Fibroblast of villous mesenchyme (primary cell): ENCODE data around the gene PRKAR1B. TPM values are rescaled to one million over a fixed set of nuclear protein-coding genes. Genes with fewer than 3 reads are reported as not detected.

Experiments used
- DNase-seq: peaks from one replicate; pipeline ENCODE4 v3.0.0-alpha.2; 2010; ENCODE audit warnings: low read depth
- H3K4me3 ChIP-seq: 2 replicates; pipeline ENCODE4 v1.5.1; 2011; ENCODE audit warnings: low read depth, mild to moderate bottlenecking, low read length
- CTCF ChIP-seq: IDR thresholded peaks from 2 replicates; pipeline ENCODE4 v1.5.1; 2012; ENCODE audit warnings: low read depth, mild to moderate bottlenecking, low read length; ENCODE audit not compliant: insufficient read depth
- total RNA-seq: library from RNA; depleted of rRNA; stranded (reverse); fragments of >200 nt; gene quantifications from 2 replicates; pipeline ENCODE4 v1.2.3, GENCODE V29; 2012

PRKAR1B gene
- total RNA-seq: 16.4 and 23.8 TPM in 2 replicates

DNA sequence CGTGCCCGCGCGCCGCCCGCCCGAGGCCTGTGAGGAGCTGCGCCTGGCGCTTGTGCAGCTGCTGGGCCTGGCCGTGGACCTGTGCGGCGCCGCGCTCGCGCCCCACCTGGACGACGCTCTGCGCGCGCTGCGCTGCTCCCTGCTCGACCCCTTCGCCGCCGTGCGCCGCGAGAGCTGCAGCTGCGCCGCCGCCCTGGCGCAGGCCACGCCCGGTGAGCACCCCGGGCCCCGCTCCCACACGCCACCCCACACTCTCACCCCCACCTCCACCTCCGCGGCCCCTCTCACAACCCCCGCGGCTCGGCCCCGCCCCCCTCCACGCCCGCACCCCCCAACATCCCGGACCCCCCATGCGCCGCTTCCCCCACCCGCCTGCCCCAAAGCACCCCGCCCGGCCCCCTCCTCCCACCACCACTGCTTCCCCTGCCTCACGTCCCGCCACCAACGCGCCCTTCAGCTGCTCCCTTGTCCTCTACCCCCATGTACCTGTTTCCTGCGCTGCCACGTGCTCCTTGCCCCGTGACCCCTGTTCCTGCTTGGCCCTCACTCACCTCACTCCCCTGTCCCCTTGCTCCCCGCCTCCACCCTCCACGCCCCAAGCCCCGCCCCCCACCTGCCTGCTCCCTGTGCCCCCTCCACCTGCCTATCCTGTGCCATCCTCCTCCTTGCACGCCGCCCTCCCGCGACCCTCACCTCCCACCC lies at the start of gene PRKAR1B:
PRKAR1B (minus strand) TSS at position 178 of the 702 bp plus-strand sequence. CDS start 15,776 bp downstream, outside the sequence.
- no peak for DNase-seq
- TF ChIP-seq CTCF: no peak
- peak within 1 kb of the TSS; percentile 62 for H3K4me3 ChIP-seq

DNA sequence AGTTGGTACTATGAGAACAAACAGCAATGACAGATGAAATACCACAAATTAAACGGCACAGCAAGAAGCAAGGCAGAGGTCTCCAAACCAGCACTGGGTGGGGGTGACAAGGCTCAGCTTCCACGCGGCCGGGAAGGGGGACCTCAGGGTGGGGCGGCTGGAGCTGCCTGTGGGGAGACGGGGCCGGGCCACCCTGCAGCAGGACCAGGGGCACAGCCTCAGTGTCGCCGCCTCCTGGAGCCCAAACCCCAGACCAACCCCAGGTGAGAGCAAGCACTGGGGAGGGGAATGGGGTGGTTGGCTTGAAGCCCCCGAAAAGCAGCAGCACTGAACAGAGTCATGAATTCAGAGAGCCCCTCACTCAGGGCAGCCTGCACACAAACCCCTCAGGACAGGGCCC lies 49.3 kb upstream of the PRKAR1B start:
- TF ChIP-seq CTCF: no peak
- H3K4me3 ChIP-seq: no peak overlapping the region
- DNase-seq: no peak

DNA sequence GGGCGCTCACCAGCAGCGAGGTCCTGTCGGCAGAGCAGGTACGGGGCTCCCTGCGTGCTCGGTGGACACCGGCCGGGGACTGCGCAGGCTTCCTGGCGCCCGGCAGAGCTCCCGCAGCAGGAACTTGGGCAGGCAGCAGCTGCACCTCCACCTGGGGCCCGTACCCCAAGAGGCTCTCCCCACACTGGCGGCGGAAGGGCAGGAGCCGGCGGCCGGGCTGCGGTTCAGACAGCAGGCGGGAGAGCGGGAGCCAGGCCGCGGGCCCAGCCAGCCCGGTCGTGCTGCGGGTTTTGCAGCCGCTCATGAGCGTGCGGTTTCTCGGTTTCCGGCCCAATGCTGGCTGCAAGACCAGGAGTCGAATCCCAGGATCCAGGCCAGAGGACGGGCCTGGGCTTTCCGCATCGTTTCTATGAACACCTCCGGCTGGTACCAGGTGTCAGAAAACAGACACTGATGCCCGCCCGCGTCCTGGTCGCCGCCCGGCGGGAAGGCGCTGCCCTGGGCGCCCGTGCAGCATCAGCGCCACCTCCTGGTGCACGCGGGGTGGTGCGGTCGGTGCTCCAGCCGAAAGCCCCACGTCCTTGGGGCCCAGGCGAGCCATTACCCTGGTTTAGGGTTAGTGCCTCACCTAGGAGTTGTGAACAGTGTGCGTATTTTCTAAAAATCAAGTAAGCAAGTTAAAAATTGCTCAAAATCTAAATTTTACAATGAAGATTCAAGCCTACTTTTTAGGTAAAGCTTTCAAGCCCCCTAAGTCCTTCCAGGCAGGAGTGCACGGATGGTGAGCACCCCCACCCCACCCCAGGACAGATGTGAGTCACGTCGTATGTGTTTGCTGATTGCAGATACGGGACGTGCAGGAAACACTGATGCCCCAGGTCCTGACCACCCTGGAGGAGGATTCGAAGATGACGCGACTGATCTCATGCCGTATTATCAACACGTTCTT lies 47.4 kb upstream of the PRKAR1B start:
- H3K4me3 ChIP-seq: no peak overlapping the region
- peak; percentile 42 for DNase-seq
- peak; percentile 80 for TF ChIP-seq CTCF

GRCh38 chr7:773622-773915 lies 46.5 kb upstream of the PRKAR1B start:
- no peak overlapping the region for H3K4me3 ChIP-seq
- TF ChIP-seq CTCF: no peak
- no peak for DNase-seq

- no peak overlapping the region for H3K4me3 ChIP-seq
- no peak for TF ChIP-seq CTCF
- no peak for DNase-seq
Observed at GRCh38 chr7:772861-773621, 46.0 kb upstream of the PRKAR1B start.

DNA sequence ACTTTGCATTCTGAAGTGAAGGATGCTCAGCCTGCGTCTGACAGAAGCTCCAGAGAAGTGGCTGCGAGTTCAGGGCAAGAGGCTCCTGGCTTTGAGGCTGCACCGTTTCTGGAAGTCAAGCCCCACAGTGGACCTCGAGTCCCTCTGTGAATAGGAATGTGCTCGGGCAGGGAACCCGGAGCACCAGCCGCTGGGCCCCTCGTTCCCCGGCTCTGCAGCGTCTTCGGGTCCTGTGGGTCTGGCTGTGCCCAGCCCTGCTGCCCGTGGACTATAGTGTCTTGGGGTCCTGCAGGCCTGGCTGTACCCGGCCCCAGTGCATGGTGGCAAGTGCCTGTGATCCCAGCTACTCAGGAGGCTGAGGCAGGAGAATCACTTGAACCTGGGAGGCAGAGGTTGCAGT lies 45.3 kb upstream of the PRKAR1B start:
- no peak for DNase-seq
- no peak for TF ChIP-seq CTCF
- no peak overlapping the region for H3K4me3 ChIP-seq
